MM.1S (cell line): Measurements from ENCODE around the gene DCAF11.

Source experiments
- DNase-seq: peaks from one replicate; pipeline ENCODE4 v3.0.0-alpha.2; 2015
- H2AFZ ChIP-seq: fragments of 300-600 bp; sonication (generic); 2 replicates; pipeline ENCODE4 v1.6.0; 2016; ENCODE audit warnings: antibody characterized with exemption, low read length
- H3F3A ChIP-seq: fragments of 300-600 bp; sonication (generic); 2 replicates; pipeline ENCODE4 v1.6.1; 2016; ENCODE audit warnings: mild to moderate bottlenecking, antibody characterized with exemption, low read length, moderate library complexity, mixed read lengths; ENCODE audit not compliant: insufficient read depth
- H3K27ac ChIP-seq: fragments of 300-600 bp; sonication (generic); 2 replicates; pipeline ENCODE4 v1.5.1; 2016; ENCODE audit warnings: mild to moderate bottlenecking, low read length
- H3K27me3 ChIP-seq: fragments of 300-600 bp; sonication (generic); replicated peaks from 2 replicates; pipeline ENCODE4 v1.6.0; 2016; ENCODE audit warnings: low read length; ENCODE audit not compliant: insufficient read depth
- H3K36me3 ChIP-seq: fragments of 300-600 bp; sonication (generic); replicated peaks from 2 replicates; pipeline ENCODE4 v1.6.1; 2016; ENCODE audit warnings: mild to moderate bottlenecking, low read length, mixed read lengths; ENCODE audit not compliant: insufficient read depth
- H3K4me1 ChIP-seq: fragments of 300-600 bp; sonication (generic); 2 replicates; pipeline ENCODE4 v1.6.1; 2016; ENCODE audit warnings: low read length, mixed read lengths
- H3K4me2 ChIP-seq: fragments of 300-600 bp; sonication (generic); 2 replicates; pipeline ENCODE4 v1.6.0; 2016; ENCODE audit warnings: low read depth, low read length
- H3K4me3 ChIP-seq: fragments of 300-600 bp; sonication (generic); 2 replicates; pipeline ENCODE4 v1.5.1; 2016; ENCODE audit warnings: low read length, mixed read lengths
- H3K79me2 ChIP-seq: fragments of 300-600 bp; sonication (generic); 2 replicates; pipeline ENCODE4 v1.6.1; 2016; ENCODE audit warnings: mixed run types, low read length, mixed read lengths
- H3K9ac ChIP-seq: fragments of 300-600 bp; sonication (generic); 2 replicates; pipeline ENCODE4 v1.6.1; 2016; ENCODE audit warnings: low read length, mixed read lengths
- H3K9me2 ChIP-seq: fragments of 300-600 bp; sonication (generic); replicated peaks from 2 replicates; pipeline ENCODE4 v1.6.1; 2016; ENCODE audit warnings: mild to moderate bottlenecking, low read length, mixed read lengths; ENCODE audit not compliant: insufficient read depth
- H3K9me3 ChIP-seq: fragments of 300-600 bp; sonication (generic); replicated peaks from 2 replicates; pipeline ENCODE4 v1.6.1; 2016; ENCODE audit warnings: mild to moderate bottlenecking, low read length, mixed read lengths; ENCODE audit not compliant: insufficient read depth
- H4K20me1 ChIP-seq: fragments of 300-600 bp; sonication (generic); 2 replicates; pipeline ENCODE4 v1.6.1; 2016; ENCODE audit warnings: mild to moderate bottlenecking, low read length, moderate library complexity, mixed read lengths; ENCODE audit not compliant: insufficient read depth
- EZH2 ChIP-seq: fragments of 300-600 bp; sonication (generic); optimal IDR thresholded peaks from 2 replicates; pipeline ENCODE3; 2017; ENCODE audit warnings: low read depth, mild to moderate bottlenecking, antibody characterized with exemption, low read length, mixed read lengths
- EZH2phosphoT487 ChIP-seq: fragments of 300-600 bp; sonication (generic); IDR thresholded peaks from 2 replicates; pipeline ENCODE4 v1.6.1; 2018; ENCODE audit warnings: antibody characterized with exemption, low read length
- TF ChIP-seq, protein P1 (sequence below): fragments of 300-600 bp; sonication (generic); IDR thresholded peaks from 2 replicates; pipeline ENCODE4 v1.5.1; 2016; ENCODE audit warnings: antibody characterized with exemption, low read length, mixed read lengths

Gene DCAF11

DNA sequence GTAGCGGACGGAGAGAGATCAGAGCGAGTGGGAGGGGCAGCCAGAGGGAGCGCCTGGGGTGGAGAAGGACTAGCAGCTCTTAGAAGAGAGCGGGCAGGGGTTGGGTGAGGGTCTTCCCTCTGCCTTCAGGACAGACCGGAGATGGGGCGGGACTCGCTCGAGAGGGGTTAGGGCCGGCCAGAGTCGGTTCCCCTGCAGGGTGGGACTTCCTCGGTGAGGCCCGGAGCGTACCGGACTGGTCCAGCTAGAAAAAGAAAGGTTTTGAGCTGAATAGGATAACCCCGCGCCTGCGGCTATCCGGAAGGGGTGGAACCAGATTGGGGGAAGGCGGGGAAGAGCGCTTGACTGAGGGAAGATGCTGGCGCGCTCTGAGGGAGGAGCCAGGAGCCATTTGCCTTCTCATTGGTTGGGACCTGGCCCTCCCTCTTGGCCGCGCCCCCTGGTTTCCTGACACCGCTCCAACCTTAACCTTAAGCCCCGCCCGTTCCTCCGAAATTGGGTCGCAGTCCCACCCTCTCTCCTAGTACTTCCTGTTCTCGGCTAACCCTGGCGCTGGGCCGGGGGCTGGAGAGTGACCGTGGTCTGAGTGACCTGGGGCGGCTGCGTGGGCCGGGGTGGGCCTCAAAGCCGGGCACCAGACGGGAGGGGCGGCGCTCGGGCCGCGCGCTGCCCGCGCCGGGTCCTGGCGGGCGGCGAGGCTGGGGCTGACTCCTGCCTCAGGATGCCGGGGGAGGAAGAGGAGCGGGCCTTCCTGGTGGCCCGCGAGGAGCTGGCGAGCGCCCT lies 32.6 kb downstream of the DCAF11 start, which contains the start of gene RNF31:
RNF31 (plus strand) TSS at position 521 of the 783 bp plus-strand sequence; CDS start at position 722, 201 bp downstream.
- H3K4me3 ChIP-seq, result peak within 1 kb of the TSS; percentile 87
- H2AFZ ChIP-seq, result peak within 1 kb of the TSS; percentile 65
- peak within 1 kb of the TSS; percentile 76; the same call in 1 of the 2 replicates for H3K27ac ChIP-seq
- peaks cover 5% of the 10 kb centered on the region for H3F3A ChIP-seq
- no peaks in the 10 kb centered on the region for H3K27me3 ChIP-seq
- peak; percentile 92 for DNase-seq
- no peaks in the 10 kb centered on the region for H3K36me3 ChIP-seq
- no peak for TF ChIP-seq EZH2phosphoT487
- TF ChIP-seq, protein P1, sequence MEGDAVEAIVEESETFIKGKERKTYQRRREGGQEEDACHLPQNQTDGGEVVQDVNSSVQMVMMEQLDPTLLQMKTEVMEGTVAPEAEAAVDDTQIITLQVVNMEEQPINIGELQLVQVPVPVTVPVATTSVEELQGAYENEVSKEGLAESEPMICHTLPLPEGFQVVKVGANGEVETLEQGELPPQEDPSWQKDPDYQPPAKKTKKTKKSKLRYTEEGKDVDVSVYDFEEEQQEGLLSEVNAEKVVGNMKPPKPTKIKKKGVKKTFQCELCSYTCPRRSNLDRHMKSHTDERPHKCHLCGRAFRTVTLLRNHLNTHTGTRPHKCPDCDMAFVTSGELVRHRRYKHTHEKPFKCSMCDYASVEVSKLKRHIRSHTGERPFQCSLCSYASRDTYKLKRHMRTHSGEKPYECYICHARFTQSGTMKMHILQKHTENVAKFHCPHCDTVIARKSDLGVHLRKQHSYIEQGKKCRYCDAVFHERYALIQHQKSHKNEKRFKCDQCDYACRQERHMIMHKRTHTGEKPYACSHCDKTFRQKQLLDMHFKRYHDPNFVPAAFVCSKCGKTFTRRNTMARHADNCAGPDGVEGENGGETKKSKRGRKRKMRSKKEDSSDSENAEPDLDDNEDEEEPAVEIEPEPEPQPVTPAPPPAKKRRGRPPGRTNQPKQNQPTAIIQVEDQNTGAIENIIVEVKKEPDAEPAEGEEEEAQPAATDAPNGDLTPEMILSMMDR, result no peak
- TF ChIP-seq EZH2, result no peak
- peaks cover 11% of the 10 kb centered on the region for H3K4me1 ChIP-seq
- H3K9ac ChIP-seq, result peak within 1 kb of the TSS; percentile 84
- peak within 1 kb of the TSS; percentile 81 for H3K4me2 ChIP-seq
- H3K9me2 ChIP-seq, result no peaks in the 10 kb centered on the region
- no peaks in the 10 kb centered on the region for H3K9me3 ChIP-seq
- peaks cover 47% of the 10 kb centered on the region for H3K79me2 ChIP-seq
- H4K20me1 ChIP-seq, result no peaks in the 10 kb centered on the region

DNA sequence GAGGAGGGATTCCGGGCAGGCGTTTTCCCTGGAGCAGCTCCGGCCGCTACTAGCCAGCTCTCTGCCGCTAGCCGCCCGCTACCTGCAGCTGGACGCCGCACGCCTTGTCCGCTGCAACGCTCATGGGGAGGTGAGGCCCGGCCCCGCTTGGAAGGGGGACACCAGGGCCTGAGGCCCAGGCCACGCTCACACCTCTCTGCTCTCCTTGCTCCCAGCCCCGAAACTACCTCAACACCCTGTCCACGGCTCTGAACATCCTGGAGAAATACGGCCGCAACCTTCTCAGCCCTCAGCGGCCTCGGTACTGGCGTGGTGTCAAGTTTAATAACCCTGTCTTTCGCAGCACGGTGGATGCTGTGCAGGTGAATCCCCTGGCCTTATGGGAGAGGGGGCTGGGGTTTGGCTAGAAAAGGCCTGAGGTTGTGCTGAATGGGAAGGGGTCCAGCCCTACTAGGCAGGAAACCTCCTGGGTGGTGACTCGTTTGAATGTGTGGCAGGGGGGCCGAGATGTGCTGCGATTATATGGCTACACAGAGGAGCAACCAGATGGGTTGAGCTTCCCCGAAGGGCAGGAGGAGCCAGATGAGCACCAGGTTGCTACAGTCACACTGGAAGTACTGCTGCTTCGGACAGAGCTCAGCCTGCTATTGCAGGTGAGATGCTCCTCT lies 33.3 kb downstream of the DCAF11 start:
- Histone ChIP-seq H3K27ac (no peak overlapping the region), H3F3A (peaks cover 5% of the 10 kb centered on the region; the same call in 1 of the 2 replicates), H3K9me2 (no peaks in the 10 kb centered on the region), H3K36me3 (no peaks in the 10 kb centered on the region), H3K4me2 (peak overlapping the region; percentile 79), H3K9ac (peak overlapping the region; percentile 59), H4K20me1 (no peaks in the 10 kb centered on the region), H3K27me3 (no peaks in the 10 kb centered on the region), H2AFZ (no peak overlapping the region), H3K9me3 (no peaks in the 10 kb centered on the region), H3K79me2 (peaks cover 47% of the 10 kb centered on the region), H3K4me1 (peaks cover 11% of the 10 kb centered on the region), H3K4me3 (peak overlapping the region; percentile 87)
- DNase-seq, result no peak
- TF ChIP-seq, protein P1, result no peak
- TF ChIP-seq EZH2phosphoT487 (no peak), EZH2 (no peak)

DNA sequence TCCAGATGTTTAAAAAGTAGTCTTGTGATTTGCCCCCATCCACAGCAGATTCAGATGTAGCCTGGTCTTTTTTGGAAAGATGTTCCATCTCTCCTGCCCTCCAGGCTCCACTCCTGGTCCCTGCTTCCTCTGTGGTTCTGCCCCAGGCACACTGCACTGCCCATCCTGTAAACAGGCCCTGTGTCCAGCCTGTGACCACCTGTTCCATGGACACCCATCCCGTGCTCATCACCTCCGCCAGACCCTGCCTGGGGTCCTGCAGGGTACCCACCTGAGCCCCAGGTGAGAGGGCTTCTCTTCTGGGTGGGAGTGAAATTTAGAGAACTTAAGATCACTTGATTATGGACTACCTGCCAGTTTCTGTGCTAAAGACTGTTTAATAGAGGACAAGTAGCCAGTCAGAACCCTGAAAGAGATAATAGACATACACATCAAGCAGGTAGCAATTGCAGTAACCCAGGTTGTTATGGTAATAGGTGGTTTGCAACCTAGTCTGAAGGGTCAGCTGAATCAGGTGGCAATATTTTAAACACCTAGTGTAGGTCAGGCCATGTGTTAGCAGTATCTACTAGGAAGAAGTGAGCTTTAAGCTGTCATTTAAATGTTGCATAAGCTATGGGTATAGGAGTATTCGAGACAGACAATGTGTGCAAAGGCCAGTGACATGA lies 34.9 kb downstream of the DCAF11 start:
- Histone ChIP-seq H3K4me2 (no peak overlapping the region), H3K4me1 (peaks cover 11% of the 10 kb centered on the region), H3K27me3 (no peaks in the 10 kb centered on the region), H3K27ac (no peak overlapping the region), H3K79me2 (peaks cover 39% of the 10 kb centered on the region), H3F3A (peaks cover 5% of the 10 kb centered on the region; the same call in 1 of the 2 replicates), H4K20me1 (no peaks in the 10 kb centered on the region), H2AFZ (no peak overlapping the region), H3K4me3 (no peak overlapping the region), H3K9me2 (no peaks in the 10 kb centered on the region), H3K36me3 (no peaks in the 10 kb centered on the region), H3K9ac (no peak overlapping the region), H3K9me3 (no peaks in the 10 kb centered on the region)
- no peak for TF ChIP-seq EZH2
- TF ChIP-seq, protein P1, result no peak
- no peak for TF ChIP-seq EZH2phosphoT487
- DNase-seq, result no peak
